ENCODE results near the gene GPR84.

DNA sequence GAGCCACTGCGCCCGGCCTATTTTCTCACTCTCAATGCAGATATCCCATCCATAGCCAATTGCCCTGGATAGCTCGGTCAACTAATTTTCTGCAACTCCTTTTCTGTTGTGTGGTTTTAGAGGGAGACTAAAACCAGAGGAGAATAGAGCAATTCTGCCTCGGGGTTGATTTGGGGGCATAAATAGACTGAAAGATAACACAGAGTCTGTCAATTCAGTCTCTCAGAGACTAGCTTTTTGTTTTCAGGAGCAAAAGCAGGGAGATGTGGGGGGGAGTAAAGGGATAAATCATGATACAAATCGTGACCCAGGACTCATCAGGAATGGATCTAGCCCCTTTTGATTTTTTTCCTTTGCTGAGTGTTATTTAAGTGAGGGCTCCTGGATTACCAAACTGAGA is 32.8 kb downstream of the GPR84 start:
- TF ChIP-seq, protein P1, sequence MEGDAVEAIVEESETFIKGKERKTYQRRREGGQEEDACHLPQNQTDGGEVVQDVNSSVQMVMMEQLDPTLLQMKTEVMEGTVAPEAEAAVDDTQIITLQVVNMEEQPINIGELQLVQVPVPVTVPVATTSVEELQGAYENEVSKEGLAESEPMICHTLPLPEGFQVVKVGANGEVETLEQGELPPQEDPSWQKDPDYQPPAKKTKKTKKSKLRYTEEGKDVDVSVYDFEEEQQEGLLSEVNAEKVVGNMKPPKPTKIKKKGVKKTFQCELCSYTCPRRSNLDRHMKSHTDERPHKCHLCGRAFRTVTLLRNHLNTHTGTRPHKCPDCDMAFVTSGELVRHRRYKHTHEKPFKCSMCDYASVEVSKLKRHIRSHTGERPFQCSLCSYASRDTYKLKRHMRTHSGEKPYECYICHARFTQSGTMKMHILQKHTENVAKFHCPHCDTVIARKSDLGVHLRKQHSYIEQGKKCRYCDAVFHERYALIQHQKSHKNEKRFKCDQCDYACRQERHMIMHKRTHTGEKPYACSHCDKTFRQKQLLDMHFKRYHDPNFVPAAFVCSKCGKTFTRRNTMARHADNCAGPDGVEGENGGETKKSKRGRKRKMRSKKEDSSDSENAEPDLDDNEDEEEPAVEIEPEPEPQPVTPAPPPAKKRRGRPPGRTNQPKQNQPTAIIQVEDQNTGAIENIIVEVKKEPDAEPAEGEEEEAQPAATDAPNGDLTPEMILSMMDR (IDR thresholded peaks at IDR 0.05) = no peak
- no peak for TF ChIP-seq EP300 (IDR thresholded peaks at IDR 0.05)

Data from sigmoid colon (tissue), 4 donors.